Measurements from ENCODE around the gene ATG2A. TPM values are rescaled to one million over a fixed set of nuclear protein-coding genes. Genes with fewer than 3 reads are reported as not detected.
A peak's percentile ranks its signal among the peaks of the same experiment; 100 is the strongest.

The ATG2A gene
- total and polyA plus RNA-seq, 10 of the 15 experiments (the other 5 are each of a cell fraction or from before 2014, with no cell fraction given), result 0.08 to 19.0 (median 4.6) TPM

DNA sequence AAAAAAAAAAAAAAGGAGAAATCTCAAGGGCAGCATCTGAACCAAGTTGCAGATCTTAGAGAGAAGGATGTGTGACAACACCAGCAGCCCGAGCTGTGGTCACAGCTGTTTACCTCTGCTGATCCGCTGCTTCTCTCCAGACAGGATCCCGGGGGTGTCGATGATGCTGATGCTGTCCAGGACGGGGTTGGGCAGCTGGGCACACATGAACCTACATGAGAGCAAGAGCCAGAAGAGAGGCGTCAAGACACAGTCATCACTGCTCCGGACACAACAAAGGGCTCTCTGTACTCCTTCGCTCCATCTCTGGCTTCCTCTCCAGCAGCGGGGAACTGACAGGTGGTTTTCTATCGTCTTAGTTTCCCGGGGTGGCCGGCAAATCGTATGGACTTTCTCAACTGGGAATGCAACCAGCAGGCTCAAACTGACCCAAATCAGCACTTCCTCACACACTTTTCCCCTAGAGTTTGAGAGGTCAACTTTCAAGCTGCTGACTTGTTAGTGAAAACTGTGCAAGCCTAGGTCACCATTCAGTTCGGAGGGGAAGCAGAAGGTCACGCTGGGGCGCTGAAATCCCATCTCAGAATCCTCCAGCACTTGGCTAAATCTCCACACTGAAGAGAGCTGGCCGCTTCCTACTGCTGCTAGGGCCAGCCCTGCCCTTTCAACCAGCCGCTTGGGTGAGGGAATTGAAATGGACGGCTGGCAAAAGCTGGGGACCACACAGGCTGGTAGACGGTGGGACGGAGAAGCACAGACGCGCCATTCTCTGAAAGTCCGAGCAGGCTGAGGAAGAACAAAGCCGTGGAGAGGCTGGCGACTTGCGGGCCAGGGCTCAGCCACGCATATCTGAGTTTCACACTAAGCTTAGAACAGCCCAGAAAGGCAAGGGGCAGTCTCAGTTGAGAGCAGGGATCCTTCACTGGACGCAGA, 42.4 kb downstream of the ATG2A start (continued):
- TF ChIP-seq, protein P1, sequence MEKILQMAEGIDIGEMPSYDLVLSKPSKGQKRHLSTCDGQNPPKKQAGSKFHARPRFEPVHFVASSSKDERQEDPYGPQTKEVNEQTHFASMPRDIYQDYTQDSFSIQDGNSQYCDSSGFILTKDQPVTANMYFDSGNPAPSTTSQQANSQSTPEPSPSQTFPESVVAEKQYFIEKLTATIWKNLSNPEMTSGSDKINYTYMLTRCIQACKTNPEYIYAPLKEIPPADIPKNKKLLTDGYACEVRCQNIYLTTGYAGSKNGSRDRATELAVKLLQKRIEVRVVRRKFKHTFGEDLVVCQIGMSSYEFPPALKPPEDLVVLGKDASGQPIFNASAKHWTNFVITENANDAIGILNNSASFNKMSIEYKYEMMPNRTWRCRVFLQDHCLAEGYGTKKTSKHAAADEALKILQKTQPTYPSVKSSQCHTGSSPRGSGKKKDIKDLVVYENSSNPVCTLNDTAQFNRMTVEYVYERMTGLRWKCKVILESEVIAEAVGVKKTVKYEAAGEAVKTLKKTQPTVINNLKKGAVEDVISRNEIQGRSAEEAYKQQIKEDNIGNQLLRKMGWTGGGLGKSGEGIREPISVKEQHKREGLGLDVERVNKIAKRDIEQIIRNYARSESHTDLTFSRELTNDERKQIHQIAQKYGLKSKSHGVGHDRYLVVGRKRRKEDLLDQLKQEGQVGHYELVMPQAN (conservative IDR thresholded peaks at IDR 0.05), result peak; percentile 29; the same call in 1 of the 2 replicates
- TF ChIP-seq SMC3 (IDR thresholded peaks at IDR 0.05; ENCODE audit: borderline replicate concordance, low read length) (no peak), IRF4 (IDR thresholded peaks at IDR 0.05; ENCODE audit: low read depth, low read length) (no peak), IKZF2 (IDR thresholded peaks at IDR 0.05) (no peak; a peak in 1 of 4 replicates), SMAD5 (IDR thresholded peaks at IDR 0.05; ENCODE audit: low read depth) (no peak), TCF7 (IDR thresholded peaks at IDR 0.05; ENCODE audit: borderline replicate concordance) (no peak), MTA3 (IDR thresholded peaks at IDR 0.05; ENCODE audit: borderline replicate concordance, low read length) (no peak), ESRRA (IDR thresholded peaks at IDR 0.05; ENCODE audit: low read length) (no peak), TCF12 (IDR thresholded peaks at IDR 0.05; ENCODE audit: low read depth, low read length) (peak; percentile 23; the same call in 1 of the 2 replicates), ZNF622 (IDR thresholded peaks at IDR 0.05) (no peak), RCOR1 (conservative IDR thresholded peaks at IDR 0.05; ENCODE audit: low read depth, low read length) (no peak), FOXK2 (IDR thresholded peaks at IDR 0.05) (no peak), SPI1 (IDR thresholded peaks at IDR 0.05; ENCODE audit: borderline replicate concordance, insufficient read depth, low read depth, low read length) (0 out of 2 replicates have a peak, but pooled peaks have one; percentile 19), POLR2A (IDR thresholded peaks at IDR 0.05; ENCODE audit: low read depth, low read length) (peak; percentile 39; the same call in 1 of the 2 replicates), SREBF2 (IDR thresholded peaks at IDR 0.05; ENCODE audit: low read length) (no peak), JUND (IDR thresholded peaks at IDR 0.05; ENCODE audit: low read depth, low read length) (no peak), NFYA (IDR thresholded peaks at IDR 0.05; ENCODE audit: borderline replicate concordance, low read depth, low read length) (no peak)
- TF ChIP-seq, protein P2, sequence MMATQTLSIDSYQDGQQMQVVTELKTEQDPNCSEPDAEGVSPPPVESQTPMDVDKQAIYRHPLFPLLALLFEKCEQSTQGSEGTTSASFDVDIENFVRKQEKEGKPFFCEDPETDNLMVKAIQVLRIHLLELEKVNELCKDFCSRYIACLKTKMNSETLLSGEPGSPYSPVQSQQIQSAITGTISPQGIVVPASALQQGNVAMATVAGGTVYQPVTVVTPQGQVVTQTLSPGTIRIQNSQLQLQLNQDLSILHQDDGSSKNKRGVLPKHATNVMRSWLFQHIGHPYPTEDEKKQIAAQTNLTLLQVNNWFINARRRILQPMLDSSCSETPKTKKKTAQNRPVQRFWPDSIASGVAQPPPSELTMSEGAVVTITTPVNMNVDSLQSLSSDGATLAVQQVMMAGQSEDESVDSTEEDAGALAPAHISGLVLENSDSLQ (IDR thresholded peaks at IDR 0.05), result no peak
- TF ChIP-seq, protein P3, sequence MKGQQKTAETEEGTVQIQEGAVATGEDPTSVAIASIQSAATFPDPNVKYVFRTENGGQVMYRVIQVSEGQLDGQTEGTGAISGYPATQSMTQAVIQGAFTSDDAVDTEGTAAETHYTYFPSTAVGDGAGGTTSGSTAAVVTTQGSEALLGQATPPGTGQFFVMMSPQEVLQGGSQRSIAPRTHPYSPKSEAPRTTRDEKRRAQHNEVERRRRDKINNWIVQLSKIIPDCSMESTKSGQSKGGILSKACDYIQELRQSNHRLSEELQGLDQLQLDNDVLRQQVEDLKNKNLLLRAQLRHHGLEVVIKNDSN (IDR thresholded peaks at IDR 0.05; ENCODE audit: borderline replicate concordance, extremely low read length, insufficient read depth, low read depth, low read length), result no peak
- TF ChIP-seq, protein P4, sequence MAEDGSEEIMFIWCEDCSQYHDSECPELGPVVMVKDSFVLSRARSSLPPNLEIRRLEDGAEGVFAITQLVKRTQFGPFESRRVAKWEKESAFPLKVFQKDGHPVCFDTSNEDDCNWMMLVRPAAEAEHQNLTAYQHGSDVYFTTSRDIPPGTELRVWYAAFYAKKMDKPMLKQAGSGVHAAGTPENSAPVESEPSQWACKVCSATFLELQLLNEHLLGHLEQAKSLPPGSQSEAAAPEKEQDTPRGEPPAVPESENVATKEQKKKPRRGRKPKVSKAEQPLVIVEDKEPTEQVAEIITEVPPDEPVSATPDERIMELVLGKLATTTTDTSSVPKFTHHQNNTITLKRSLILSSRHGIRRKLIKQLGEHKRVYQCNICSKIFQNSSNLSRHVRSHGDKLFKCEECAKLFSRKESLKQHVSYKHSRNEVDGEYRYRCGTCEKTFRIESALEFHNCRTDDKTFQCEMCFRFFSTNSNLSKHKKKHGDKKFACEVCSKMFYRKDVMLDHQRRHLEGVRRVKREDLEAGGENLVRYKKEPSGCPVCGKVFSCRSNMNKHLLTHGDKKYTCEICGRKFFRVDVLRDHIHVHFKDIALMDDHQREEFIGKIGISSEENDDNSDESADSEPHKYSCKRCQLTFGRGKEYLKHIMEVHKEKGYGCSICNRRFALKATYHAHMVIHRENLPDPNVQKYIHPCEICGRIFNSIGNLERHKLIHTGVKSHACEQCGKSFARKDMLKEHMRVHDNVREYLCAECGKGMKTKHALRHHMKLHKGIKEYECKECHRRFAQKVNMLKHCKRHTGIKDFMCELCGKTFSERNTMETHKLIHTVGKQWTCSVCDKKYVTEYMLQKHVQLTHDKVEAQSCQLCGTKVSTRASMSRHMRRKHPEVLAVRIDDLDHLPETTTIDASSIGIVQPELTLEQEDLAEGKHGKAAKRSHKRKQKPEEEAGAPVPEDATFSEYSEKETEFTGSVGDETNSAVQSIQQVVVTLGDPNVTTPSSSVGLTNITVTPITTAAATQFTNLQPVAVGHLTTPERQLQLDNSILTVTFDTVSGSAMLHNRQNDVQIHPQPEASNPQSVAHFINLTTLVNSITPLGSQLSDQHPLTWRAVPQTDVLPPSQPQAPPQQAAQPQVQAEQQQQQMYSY (CRISPR knock-in tag; IDR thresholded peaks at IDR 0.05), result no peak
- TF ChIP-seq, protein P5, sequence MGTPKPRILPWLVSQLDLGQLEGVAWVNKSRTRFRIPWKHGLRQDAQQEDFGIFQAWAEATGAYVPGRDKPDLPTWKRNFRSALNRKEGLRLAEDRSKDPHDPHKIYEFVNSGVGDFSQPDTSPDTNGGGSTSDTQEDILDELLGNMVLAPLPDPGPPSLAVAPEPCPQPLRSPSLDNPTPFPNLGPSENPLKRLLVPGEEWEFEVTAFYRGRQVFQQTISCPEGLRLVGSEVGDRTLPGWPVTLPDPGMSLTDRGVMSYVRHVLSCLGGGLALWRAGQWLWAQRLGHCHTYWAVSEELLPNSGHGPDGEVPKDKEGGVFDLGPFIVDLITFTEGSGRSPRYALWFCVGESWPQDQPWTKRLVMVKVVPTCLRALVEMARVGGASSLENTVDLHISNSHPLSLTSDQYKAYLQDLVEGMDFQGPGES (IDR thresholded peaks at IDR 0.05), result no peak
